GM19397 (cell line): ENCODE results near the gene ADCYAP1R1.

ENCODE experiments used
- ATAC-seq: cut with Tn5 transposase; IDR thresholded peaks from one replicate; pipeline ENCODE4 v1.9.1; 2021; ENCODE audit warnings: mild to moderate bottlenecking, moderate library complexity; ENCODE audit not compliant: unreplicated experiment

The ADCYAP1R1 gene

DNA sequence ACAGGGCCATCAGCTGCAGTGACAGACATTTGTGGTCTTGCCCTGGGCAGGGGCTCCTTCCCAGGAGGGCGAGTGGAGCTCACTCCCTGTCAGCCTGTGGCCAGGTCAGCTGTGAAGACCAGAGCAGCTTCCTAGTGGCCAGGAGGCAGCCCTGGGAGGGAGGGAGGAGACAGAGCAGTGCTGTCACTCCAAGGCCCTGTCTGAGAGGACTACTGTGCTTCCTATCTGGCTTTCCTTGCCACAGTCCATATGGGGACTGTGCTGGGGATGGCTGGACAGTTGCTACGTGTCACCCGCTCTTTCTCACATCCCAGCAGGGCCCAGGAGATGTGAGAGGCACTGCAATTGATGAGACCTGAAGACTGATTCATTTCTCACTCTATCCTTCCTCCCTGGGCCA lies 15.2 kb upstream of the ADCYAP1R1 start:
- no peak for ATAC-seq

DNA sequence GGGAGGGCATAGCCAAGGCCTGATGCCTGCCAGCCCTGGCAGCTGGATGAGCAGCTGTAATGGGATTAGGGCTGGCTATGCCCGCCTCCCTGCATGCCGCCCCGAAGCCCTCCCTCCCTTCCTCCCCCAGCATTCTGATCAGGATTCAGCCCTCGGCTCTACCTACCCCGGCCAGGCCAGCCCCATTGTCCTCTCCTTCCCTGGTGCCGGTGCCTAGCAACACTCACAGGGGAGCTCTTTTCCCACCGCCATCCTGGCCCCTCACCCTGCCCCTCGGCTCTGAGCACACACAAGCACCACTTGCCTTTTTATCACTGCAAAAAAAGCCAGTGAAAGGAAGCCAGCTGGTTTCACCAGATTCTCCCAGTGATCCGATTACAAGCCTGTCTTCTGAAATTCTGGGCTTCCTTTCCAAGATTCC lies 9.0 kb upstream of the ADCYAP1R1 start:
- ATAC-seq, result no peak

- ATAC-seq, result no peak
Measured at GRCh38 chr7:31044529-31044928, 7.6 kb upstream of the ADCYAP1R1 start.

DNA sequence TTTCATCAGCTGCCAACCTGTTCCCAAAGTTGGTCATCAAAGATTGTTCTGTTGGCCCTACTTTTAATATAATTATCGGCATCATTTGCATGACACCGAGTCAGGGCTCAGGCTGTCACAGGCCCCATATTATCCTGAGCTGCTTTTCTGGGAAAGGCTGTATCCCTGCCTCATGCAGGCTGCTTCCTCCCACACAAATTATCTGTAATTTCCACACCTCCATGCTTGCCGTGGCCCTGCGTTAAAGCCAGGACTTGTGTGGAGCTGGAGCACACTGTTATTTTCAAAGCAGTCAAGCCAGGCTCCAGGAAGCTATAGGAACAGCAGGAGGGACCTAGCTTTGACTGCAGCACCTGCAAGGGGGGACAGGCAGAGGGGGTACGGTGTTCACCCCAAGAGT lies 5.4 kb upstream of the ADCYAP1R1 start:
- ATAC-seq, result no peak

DNA sequence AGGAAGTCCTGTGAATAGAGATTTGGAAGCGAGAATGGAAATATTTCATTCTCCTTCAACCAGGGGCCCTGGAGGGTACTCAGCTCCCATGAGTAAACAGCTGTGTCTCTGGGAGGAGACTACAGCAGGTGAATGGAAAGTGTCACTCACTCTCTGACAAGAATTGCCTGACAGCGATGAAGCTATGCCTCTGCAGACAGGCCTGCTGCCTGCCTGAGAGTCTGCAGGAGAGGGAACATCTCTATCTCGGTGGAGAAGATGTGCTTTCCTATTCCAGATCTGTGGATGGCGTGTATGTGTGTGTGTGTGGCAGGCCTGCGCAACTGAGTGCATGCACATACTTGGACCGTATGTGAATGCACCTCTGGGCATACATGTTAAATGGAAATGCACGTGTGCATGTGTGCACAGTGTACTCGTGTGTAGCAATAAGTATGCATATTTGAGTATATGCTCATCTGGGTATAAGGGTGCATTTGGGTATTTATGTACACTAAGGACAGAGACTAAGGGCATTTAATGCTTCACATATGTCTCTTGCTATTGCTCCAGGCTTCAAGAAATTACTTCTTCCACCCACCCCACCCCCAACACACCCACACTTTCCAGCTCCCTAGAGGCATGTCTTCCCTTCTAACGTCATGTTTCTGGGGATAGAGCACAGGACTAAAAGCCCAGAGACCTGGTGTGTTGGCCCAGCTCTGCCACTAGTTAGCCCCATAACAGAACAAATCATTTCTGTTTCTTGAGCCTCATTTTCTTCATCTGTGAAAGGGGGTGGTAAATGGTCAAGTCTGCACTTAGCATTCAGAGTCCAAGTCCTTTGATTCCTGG lies 4.6 kb upstream of the ADCYAP1R1 start:
- ATAC-seq, result no peak

DNA sequence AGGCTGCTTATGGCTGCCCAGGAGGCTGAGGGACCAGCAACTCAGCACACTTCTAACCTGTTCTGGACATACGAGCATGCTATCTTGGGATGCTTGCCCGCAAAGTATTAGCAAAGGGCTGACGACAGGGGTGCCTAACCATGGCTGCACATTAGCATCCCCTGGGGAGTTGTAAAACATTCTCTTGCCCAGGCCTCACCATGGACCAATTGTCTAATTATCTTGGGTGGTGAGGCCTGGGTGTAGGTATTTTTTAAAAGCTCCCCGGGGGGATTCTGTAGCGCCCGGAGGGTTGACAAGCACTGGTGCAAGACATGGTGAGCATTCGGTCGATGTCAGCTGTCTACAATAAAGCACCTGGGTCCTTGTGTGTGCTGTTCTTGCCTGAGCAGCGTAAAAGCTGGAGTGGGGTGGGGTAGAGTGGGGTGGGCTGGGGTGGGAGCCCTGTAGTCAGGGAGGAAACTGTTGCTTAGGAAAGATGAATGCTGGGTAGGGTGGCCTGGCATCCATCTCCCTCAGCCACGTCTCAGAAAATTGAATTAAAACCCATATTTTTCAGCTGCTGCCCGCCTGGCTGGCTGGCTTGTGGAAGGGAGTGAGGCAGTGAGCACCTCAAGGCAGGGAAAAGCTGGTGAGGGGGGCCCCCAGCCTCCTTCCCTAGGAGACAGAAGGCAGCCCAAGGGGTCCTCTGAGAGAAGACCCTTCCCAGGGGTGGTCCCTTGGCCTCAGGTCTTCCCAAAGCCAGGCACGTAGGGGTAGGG lies 2.9 kb upstream of the ADCYAP1R1 start:
- ATAC-seq, result no peak

- ATAC-seq, result no peak
Measured at GRCh38 chr7:31052487-31052840, 356 bp downstream of the ADCYAP1R1 start.

DNA sequence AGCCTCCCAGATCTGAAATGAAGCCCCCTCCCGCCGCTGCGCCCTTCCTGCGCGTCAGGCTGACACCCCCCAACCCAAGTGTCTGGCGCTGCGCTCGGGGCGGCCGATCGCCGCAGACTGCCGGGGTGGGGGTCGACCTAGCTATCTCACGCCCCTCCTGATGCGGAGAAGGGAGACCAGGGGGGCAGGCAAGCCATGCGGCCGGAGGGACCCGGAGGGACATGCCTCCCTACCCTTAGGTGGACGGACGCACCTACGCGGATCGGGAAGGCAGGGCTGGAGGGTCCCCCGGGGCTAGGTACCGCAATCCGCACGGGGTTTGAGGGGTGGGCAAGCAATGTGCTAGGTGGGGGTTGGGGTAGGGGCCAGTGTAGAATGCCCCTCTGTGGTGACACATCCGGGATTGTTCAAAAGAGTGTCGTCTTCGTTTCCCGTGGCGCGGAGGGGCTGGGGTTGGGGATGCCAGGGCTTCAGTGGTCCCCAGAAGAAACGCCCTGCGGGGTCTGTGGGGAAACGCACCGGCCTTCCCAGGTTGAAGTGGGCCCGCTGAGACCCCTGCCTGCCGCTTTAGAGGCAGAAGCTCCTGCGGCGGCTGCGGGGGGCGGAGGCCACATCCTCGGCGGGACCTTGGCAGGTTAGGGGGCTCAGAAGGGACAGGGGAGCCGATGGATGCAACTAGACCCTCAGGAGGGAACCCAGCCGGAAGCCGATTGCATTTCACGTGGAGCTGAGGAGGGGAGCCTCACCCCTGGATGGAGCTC lies 913 bp downstream of the ADCYAP1R1 start:
- ATAC-seq, result no peak

DNA sequence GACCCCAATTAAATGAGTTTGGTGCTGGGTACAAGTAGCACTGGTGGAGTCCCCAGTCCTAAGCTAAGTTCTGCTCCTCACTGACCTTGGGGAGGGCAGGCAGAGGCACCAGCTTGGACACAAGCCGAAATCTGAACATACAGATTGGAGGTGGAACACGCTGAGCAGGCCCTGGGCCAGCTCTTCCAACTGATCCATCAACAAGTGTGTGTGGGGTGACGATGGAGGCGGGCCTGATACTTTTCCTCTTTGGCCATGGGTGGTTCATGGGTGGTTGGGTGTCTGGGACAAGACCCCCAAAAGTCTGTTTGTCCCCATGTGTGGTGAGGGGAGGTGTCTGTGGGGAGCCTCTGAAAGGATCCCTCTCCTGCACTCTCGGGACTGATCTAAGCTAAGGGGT lies 1.9 kb downstream of the ADCYAP1R1 start:
- no peak for ATAC-seq

DNA sequence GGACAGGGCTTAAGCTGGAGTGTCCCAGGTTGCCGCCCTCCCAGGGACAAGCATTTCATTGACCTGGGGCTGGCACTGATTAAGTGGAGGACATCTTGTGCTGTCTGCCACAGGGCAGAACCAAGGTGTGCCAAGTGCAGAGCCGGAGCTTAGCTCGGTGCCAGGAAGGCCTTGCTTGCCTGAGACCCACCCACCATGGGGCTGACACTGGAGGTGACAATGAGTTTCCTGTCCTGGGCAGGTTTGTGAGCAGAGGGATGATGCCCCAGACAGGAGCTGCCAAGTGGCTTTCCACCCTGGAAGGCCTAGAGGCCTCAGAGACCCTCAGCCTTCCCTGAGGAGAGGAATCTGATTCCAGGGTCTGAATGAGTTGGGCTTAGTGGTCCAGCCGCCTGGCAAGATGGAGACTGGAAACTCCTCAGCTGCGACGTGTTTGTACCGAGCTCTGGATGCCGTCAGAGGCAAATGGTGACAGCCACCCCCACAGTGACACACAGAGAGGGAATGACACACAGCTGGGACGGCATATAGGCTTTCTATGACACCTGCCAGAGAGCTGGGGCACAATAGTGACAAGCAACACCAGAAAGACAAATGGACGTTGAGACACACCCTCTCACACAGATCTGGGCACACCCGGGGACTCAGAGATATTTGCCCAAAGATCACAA lies 2.6 kb downstream of the ADCYAP1R1 start:
- ATAC-seq, result no peak

- no peak for ATAC-seq
Measured at GRCh38 chr7:31055471-31055870, 3.4 kb downstream of the ADCYAP1R1 start.

DNA sequence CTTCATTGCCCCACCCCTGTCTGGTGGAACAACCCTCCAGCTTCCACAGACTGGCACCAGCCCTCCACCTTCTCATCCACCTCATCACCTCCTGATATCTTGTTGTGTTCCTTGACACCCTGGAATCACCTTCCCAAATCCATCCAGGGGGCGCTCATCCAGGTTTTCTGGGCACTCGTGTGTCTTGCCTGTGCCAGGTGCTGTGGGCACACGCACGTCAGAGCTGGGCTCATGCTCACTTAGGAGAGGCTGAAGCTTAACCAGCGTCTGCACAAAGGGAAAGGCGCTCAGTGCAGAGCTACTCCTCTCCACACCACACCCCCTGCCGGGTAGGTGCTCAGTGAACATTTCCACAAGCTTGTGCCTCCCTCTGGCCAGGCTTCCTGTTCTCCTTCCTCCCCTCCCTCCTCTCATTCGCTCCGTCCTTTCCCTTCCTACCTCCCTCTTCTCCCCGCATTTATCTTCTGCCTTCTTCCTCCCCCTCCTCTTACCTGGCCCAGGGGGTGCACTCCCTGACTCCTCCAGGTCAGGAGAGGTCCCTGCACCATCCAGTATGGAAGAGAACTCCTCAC lies 4.8 kb downstream of the ADCYAP1R1 start:
- no peak for ATAC-seq

GRCh38 chr7:31058122-31058521 lies 6.0 kb downstream of the ADCYAP1R1 start:
- ATAC-seq, result no peak

DNA sequence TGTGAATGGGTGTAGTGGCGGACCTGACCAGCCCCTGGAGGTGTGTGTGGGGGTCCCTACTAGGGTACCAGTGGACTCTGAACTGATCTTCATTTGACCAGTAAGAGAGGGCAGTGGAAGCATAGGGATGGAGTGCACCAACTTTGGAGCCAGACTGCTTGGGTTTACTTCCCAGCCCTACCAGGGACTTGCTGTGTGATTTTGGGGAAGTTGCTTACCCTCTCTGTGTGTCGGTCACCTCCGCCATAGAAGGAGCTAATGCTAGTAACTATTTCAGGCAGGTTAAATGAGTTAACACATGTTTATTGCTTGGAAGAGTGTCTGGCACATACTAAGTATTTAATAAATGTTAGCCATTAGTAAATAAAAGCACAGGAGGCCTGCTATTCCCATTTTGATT lies 6.6 kb downstream of the ADCYAP1R1 start:
- no peak for ATAC-seq

GRCh38 chr7:31059551-31059950 lies 7.4 kb downstream of the ADCYAP1R1 start:
- ATAC-seq, result no peak

- ATAC-seq, result no peak
Measured at GRCh38 chr7:31061185-31061584, 9.1 kb downstream of the ADCYAP1R1 start.

GRCh38 chr7:31062746-31063435 lies 10.8 kb downstream of the ADCYAP1R1 start:
- ATAC-seq, result no peak

DNA sequence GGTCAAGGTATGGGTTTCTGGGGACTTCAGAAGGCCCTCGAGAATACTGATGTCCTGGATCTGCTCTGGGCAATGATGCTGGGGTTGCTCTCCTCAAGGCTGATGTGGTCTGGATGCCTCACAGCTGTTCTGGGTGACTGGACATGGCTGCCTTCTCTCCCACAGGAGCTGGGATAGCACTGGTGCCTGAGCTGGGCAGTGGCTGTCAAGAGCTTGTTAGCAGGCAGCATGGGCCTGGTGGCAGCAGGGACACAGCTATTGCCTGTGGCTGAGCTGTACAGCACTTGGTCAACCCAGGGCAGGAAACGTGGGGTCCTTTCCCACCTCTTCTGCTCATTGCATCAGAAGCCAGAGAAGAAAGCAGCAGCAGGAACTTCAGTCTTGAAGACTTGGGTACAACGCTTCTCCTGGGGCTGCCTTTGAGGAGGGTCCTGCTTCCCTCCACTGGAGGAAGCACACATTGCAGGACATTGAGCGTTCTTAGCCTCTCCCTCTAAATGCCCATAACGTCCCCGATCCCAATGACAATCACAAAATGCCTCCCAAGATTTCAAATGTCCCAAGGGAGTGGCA lies 13.0 kb downstream of the ADCYAP1R1 start:
- ATAC-seq, result no peak

- ATAC-seq, result no peak
Measured at GRCh38 chr7:31065840-31066239, 13.7 kb downstream of the ADCYAP1R1 start.
